ENCODE measurements around the gene RIPOR2.

RIPOR2 gene

DNA sequence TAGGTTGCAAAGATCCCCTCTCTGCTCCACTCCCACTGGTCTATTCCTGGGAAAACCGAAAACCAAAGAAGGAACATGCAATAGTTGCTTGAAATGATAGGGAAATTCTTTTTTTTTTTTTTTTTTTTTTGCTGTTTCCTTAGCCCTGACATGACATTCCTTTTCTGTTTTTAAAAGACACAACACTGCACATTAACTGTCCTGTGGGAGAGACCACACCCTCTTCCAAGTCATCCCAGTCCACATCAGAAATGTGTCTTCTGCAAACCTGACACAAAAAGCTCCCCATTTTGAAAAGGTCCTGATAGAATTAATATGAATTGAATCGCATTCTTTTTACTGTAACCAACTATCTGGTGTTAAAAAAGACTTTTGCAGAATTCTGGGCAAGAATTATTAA is 43.4 kb upstream of the RIPOR2 start:
- no peaks in the 10 kb centered on the region for H3K9me3 Mint-ChIP-seq
- TF ChIP-seq, protein P1, sequence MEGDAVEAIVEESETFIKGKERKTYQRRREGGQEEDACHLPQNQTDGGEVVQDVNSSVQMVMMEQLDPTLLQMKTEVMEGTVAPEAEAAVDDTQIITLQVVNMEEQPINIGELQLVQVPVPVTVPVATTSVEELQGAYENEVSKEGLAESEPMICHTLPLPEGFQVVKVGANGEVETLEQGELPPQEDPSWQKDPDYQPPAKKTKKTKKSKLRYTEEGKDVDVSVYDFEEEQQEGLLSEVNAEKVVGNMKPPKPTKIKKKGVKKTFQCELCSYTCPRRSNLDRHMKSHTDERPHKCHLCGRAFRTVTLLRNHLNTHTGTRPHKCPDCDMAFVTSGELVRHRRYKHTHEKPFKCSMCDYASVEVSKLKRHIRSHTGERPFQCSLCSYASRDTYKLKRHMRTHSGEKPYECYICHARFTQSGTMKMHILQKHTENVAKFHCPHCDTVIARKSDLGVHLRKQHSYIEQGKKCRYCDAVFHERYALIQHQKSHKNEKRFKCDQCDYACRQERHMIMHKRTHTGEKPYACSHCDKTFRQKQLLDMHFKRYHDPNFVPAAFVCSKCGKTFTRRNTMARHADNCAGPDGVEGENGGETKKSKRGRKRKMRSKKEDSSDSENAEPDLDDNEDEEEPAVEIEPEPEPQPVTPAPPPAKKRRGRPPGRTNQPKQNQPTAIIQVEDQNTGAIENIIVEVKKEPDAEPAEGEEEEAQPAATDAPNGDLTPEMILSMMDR (IDR thresholded peaks at IDR 0.05; ENCODE audit: unreplicated experiment in 3 of 3), result no peak
- no peak overlapping the region for H3K27ac Mint-ChIP-seq
- no peaks in the 10 kb centered on the region for H3K36me3 Mint-ChIP-seq (ENCODE audit: low read depth)
- peaks cover 30% of the 10 kb centered on the region for H3K4me1 Mint-ChIP-seq
- no peaks in the 10 kb centered on the region for H3K27me3 Mint-ChIP-seq (ENCODE audit: low read depth)
- H3K4me3 Mint-ChIP-seq, result no peak overlapping the region

DNA sequence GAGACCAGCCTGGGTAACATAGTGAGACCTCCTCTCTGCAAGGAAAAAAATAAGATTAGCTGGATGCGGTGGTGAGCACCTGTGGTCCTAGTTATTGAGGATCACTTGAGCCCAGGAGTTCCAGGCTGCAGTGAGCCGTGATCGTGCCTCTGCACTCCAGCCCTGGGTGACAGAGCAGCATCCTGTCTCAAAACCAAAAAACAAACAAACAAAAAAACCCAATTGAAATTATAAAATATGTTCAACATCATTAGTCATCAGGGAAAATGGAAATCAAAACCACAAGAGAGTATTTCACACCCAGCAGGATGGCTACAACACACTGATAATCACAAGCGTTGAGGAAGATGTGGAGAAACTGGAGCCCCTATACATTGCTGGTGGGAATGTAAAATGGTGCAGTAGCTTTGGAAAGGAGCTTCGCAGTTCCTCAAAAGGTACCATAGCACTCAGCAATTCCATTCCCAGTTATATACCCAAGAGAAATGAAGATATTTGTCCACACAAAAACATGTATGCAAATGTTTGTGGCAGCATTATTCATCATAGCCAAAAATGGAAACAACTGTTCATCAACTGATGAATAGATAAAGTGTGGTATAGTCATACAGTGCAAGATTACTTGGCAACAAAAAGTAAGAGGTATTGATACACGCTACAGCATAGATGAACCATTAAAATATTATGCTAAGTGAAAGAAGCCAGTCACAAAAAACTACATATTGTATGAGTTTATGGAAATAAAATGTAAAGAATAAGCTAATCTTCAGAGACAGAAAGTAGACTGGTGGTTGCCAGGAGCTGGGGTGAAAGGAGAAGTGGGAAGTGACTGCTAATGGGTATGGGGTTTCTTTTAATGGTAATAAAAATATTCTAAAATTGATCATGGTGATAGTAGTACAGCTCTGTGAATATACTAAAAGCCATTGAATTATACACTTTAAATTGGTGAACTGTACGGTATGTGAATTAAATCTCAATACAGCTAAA is 38.7 kb upstream of the RIPOR2 start:
- TF ChIP-seq, protein P1 (IDR thresholded peaks at IDR 0.05; ENCODE audit: unreplicated experiment in 3 of 3), result no peak
- peaks cover 6% of the 10 kb centered on the region for H3K27me3 Mint-ChIP-seq (ENCODE audit: low read depth)
- H3K36me3 Mint-ChIP-seq (ENCODE audit: low read depth), result no peaks in the 10 kb centered on the region
- peaks cover 19% of the 10 kb centered on the region for H3K4me1 Mint-ChIP-seq
- H3K4me3 Mint-ChIP-seq, result no peak overlapping the region
- H3K27ac Mint-ChIP-seq, result no peak overlapping the region
- no peaks in the 10 kb centered on the region for H3K9me3 Mint-ChIP-seq

DNA sequence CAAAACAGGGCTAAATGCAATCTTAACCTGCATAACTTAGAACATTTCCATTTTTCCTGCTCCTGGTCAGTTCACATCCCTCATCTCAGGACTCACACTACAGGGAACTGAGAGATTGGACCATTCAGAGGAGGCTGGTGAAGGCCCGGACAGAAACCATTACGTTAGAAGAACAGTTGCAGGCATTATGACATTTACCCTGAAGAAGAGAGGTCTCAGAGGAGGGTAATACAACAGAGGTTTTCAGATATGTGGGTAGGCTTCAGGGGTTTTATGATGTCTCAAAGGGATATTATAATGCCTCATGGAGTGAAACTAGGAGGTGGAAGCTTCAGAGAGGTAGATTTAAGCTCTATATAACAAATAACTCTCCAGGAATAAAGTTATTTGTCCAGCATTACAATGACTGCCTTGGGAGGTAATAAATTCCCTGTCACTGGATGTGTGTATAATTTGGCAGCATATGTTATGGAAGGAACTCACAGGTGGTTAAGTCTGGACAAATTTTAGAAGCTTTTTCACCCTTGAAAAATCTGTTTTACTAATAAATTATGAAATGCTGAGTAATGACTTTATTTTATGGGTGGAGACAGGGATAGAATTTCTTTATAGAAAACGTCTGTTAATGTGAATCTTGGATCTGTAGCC is 36.7 kb upstream of the RIPOR2 start:
- Mint-ChIP-seq H3K36me3 (ENCODE audit: low read depth) (no peaks in the 10 kb centered on the region), H3K4me1 (peaks cover 11% of the 10 kb centered on the region), H3K4me3 (no peak overlapping the region), H3K27ac (peak overlapping the region; percentile 3 to 44 (median 42)), H3K27me3 (ENCODE audit: low read depth) (peaks cover 11% of the 10 kb centered on the region), H3K9me3 (no peaks in the 10 kb centered on the region)
- TF ChIP-seq, protein P1 (IDR thresholded peaks at IDR 0.05; ENCODE audit: unreplicated experiment in 3 of 3), result no peak

DNA sequence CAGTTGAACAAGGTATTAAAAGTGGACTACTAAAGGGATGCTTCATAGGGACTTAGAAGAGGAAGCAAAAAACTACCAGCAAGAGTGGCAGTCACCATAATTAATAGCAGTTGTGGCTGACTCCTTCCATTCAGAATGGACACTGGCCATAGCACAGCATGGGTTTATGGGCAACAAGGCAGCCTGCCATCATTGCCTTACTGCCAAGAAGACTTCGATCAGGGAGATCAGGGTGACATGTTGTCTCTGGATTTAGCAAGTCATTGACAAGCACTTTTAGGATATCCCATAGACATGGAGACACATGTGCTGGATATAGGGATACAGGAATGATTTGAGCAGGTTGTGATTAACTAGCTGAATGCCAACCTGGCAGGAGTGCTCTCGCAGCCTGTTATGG is 35.3 kb upstream of the RIPOR2 start:
- Mint-ChIP-seq H3K4me3 (no peak overlapping the region), H3K9me3 (no peaks in the 10 kb centered on the region), H3K27ac (no peak overlapping the region), H3K27me3 (ENCODE audit: low read depth) (peaks cover 11% of the 10 kb centered on the region), H3K36me3 (ENCODE audit: low read depth) (no peaks in the 10 kb centered on the region), H3K4me1 (peaks cover 11% of the 10 kb centered on the region)
- TF ChIP-seq, protein P1 (IDR thresholded peaks at IDR 0.05; ENCODE audit: unreplicated experiment in 3 of 3), result no peak

DNA sequence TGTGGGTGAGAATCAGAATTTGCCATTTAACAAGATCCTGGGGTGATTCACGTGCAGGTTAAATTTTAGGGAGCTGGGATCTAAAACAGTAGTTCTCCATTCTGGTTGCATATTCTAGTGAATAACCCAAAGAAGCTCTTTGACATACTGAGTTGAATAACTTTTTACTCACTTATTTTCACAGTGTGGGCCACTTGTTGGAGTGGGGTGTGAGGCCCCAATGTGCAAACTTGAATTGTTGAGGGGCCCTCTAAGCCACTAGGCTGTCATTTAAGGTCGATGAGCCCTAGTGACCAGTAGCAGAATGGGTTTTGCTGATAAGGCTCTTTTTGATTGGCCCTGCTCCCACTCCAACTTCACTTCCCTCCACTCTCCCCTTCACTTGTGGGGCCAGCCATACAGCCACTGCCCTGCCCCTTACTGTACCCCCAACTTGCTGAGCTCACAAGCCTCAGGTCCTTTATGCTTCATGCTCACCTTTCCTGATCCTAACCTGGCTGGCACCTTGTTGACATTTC is 33.6 kb upstream of the RIPOR2 start:
- H3K4me1 Mint-ChIP-seq, result peaks cover 11% of the 10 kb centered on the region
- no peak overlapping the region for H3K27ac Mint-ChIP-seq
- H3K4me3 Mint-ChIP-seq, result no peak overlapping the region
- no peaks in the 10 kb centered on the region for H3K9me3 Mint-ChIP-seq
- TF ChIP-seq, protein P1 (IDR thresholded peaks at IDR 0.05; ENCODE audit: unreplicated experiment in 3 of 3), result no peak
- no peaks in the 10 kb centered on the region for H3K36me3 Mint-ChIP-seq (ENCODE audit: low read depth)
- H3K27me3 Mint-ChIP-seq (ENCODE audit: low read depth), result peaks cover 11% of the 10 kb centered on the region

All from nephron (organoid).